Measurements from ENCODE around the gene CD63. TPM values are rescaled to one million over a fixed set of nuclear protein-coding genes. Genes with fewer than 3 reads are reported as not detected.
A peak's percentile ranks its signal among the peaks of the same experiment; 100 is the strongest.

Gene CD63
- total and polyA plus RNA-seq, 2 of the 4 experiments (the other 2 are of a cell fraction): 995 to 1,398 TPM

DNA sequence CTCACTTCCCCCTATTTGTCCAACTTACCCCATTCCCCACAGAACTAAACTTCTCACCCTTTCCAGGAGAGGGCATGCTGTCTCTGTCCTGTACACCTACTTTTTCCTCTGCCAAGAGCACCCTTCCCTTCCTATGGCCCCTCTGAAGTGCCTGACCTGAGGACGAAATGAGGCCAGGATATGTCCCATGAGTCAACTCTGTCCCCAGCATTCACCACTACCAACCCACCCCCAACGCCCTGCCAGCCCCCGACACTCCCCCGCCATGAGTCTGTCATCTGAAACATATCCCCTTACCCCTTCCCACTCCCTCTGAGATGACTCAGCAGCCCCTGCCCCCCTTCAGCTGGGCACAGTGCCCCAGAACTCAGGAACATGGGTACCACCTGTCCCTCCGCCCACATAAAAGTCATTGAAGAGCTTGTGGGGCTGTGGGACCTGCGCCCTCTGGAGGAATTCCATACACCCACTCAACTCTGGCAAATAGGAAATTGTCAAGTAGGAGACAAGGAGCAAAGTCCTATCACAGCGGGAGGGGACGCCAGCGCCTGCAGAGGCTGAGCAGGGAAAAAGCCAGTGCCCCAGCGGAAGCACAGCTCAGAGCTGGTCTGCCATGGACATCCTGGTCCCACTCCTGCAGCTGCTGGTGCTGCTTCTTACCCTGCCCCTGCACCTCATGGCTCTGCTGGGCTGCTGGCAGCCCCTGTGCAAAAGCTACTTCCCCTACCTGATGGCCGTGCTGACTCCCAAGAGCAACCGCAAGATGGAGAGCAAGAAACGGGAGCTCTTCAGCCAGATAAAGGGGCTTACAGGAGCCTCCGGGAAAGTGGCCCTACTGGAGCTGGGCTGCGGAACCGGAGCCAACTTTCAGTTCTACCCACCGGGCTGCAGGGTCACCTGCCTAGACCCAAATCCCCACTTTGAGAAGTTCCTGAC is 47.4 kb downstream of the CD63 start:
- 6% methylated on average over 7 of the region's 17 CpGs; no CpG with 5 or more reads in 1 of the 2 experiments for whole genome bisulfite sequencing, 2 experiments (ENCODE audit: extremely low coverage in 2 of 2, insufficient read length in 1 of 2)
- TF ChIP-seq CHD1 (IDR thresholded peaks at IDR 0.05; ENCODE audit: low read depth, low read length) (no peak), FOS (IDR thresholded peaks at IDR 0.05; ENCODE audit: low read depth, low read length) (no peak), RAD21 (IDR thresholded peaks at IDR 0.05; ENCODE audit: low read length) (peak; percentile 52), CEBPB (IDR thresholded peaks at IDR 0.05; ENCODE audit: low read depth, low read length) (no peak), MAFK (IDR thresholded peaks at IDR 0.05; ENCODE audit: low read depth, low read length) (no peak), RFX5 (IDR thresholded peaks at IDR 0.05; ENCODE audit: low read depth, low read length) (no peak), SMC3 (IDR thresholded peaks at IDR 0.05; ENCODE audit: low read depth, low read length) (peak; percentile 42; the same call in 1 of the 2 replicates), MXI1 (IDR thresholded peaks at IDR 0.05; ENCODE audit: borderline replicate concordance, low read depth, low read length) (no peak), NFE2L2 (IDR thresholded peaks at IDR 0.05; ENCODE audit: low read depth, low read length) (0 out of 2 replicates have a peak, but pooled peaks have one; percentile 15), BHLHE40 (IDR thresholded peaks at IDR 0.05; ENCODE audit: low read depth, low read length) (no peak), RCOR1 (IDR thresholded peaks at IDR 0.05; ENCODE audit: insufficient replicate concordance, low read length) (no peak)
- TF ChIP-seq, protein P1, sequence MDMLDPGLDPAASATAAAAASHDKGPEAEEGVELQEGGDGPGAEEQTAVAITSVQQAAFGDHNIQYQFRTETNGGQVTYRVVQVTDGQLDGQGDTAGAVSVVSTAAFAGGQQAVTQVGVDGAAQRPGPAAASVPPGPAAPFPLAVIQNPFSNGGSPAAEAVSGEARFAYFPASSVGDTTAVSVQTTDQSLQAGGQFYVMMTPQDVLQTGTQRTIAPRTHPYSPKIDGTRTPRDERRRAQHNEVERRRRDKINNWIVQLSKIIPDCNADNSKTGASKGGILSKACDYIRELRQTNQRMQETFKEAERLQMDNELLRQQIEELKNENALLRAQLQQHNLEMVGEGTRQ (IDR thresholded peaks at IDR 0.05; ENCODE audit: low read depth, low read length): no peak
- TF ChIP-seq, protein P2, sequence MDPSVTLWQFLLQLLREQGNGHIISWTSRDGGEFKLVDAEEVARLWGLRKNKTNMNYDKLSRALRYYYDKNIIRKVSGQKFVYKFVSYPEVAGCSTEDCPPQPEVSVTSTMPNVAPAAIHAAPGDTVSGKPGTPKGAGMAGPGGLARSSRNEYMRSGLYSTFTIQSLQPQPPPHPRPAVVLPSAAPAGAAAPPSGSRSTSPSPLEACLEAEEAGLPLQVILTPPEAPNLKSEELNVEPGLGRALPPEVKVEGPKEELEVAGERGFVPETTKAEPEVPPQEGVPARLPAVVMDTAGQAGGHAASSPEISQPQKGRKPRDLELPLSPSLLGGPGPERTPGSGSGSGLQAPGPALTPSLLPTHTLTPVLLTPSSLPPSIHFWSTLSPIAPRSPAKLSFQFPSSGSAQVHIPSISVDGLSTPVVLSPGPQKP (IDR thresholded peaks at IDR 0.05; ENCODE audit: borderline replicate concordance, low read depth, low read length): no peak

More for the DNA sequence above, 47.4 kb downstream of the CD63 start:
- H4K20me1 ChIP-seq (ENCODE audit: insufficient read depth, low read length): no peaks in the 10 kb centered on the region
- no peak overlapping the region for H2BK5ac ChIP-seq (ENCODE audit: low read depth, low read length, poor library complexity, severe bottlenecking)
- no peak overlapping the region for H4K8ac ChIP-seq (ENCODE audit: low read depth in 2 of 2, low read length in 2 of 2)
- no peaks in the 10 kb centered on the region for H3K9me3 ChIP-seq (ENCODE audit: control insufficient read depth, insufficient read depth, low read length)
- no peak overlapping the region for H3K14ac ChIP-seq (replicated peaks; ENCODE audit: low read depth, low read length)
- no peaks in the 10 kb centered on the region for H3K36me3 ChIP-seq (ENCODE audit: control insufficient read depth, insufficient read depth, low read length)
- H3K4me3 ChIP-seq (ENCODE audit: insufficient read depth, low read depth, low read length): no peak overlapping the region
- peaks cover 12% of the 10 kb centered on the region for H3K27me3 ChIP-seq (ENCODE audit: control insufficient read depth, insufficient read depth, low read length)
- no peaks in the 10 kb centered on the region for H3K9me1 ChIP-seq (ENCODE audit: insufficient read depth, low read length)
- no peak overlapping the region for H4K91ac ChIP-seq (ENCODE audit: insufficient read depth, low read depth, low read length)
- dilution Hi-C loops (cut with HindIII; ENCODE audit: low sequenced_read_pairs, unreplicated experiment): no loop called here
- H2AFZ ChIP-seq (replicated peaks; ENCODE audit: low read length, poor library complexity): peak overlapping the region; percentile 85
- H2BK120ac ChIP-seq (ENCODE audit: low read depth, low read length): no peak overlapping the region
- H3K56ac ChIP-seq (ENCODE audit: extremely low read depth, insufficient read depth, low read length): no peak overlapping the region
- H3K9ac ChIP-seq (ENCODE audit: low read depth, low read length): no peak overlapping the region
- no peak overlapping the region for H3K4ac ChIP-seq (ENCODE audit: low read depth, low read length)
- ATAC-seq (ENCODE audit: low read depth) (peak; percentile 75), DNase-seq (peak; percentile 51)
- no peak overlapping the region for H2BK20ac ChIP-seq (ENCODE audit: low read depth, low read length)
- ChIA-PET CTCF (interaction anchor here (0.8 to 1.2 kb wide), 3 partner anchors 14 to 480 kb away, joined by 3 read pairs; no protein-coding TSS in a partner anchor), POLR2A (ENCODE audit: unreplicated experiment) (no interaction called here)
- peak overlapping the region; percentile 69 for H3K4me2 ChIP-seq (ENCODE audit: low read depth, low read length)
- H3K4me1 ChIP-seq (ENCODE audit: control insufficient read depth, insufficient read depth, low read length): peaks cover 2% of the 10 kb centered on the region
- in situ Hi-C loops (cut with MboI; ENCODE audit: low sequenced_read_pairs): no loop called here
- peak overlapping the region; percentile 13; the same call in 1 of the 2 replicates for H2AK5ac ChIP-seq (ENCODE audit: low read depth, low read length)
- no peaks in the 10 kb centered on the region for H3K79me1 ChIP-seq (ENCODE audit: low read depth in 1 of 2, low read length in 2 of 2)
- H3K27ac ChIP-seq (ENCODE audit: insufficient read depth, low read length): no peak overlapping the region
- BruUV-seq (replicated peaks): no TSS peak
- H2BK15ac ChIP-seq (ENCODE audit: low read depth, low read length): no peak overlapping the region
- intact Hi-C loops (cut with micrococcal nuclease): loop anchor here (1.0 kb wide), 1 partner anchor 56 kb away; no protein-coding TSS in a partner anchor
- H3K23ac ChIP-seq (ENCODE audit: low read depth, low read length): no peak overlapping the region
- H4K5ac ChIP-seq (ENCODE audit: low read depth, low read length): no peak overlapping the region
- H2AK9ac ChIP-seq (replicated peaks; ENCODE audit: low read depth, low read length, poor library complexity): no peak overlapping the region
- H3K18ac ChIP-seq (ENCODE audit: low read depth, low read length): no peak overlapping the region
